GM15510 (cell line): Measurements from ENCODE around the gene ZBP1.

Experiments
- POLR2A ChIP-seq: IDR thresholded peaks from 3 replicates; pipeline ENCODE4 v1.6.1; 2011; ENCODE audit warnings: borderline replicate concordance; ENCODE audit not compliant: insufficient read length; ENCODE audit errors: extremely low read depth

ZBP1 gene

DNA sequence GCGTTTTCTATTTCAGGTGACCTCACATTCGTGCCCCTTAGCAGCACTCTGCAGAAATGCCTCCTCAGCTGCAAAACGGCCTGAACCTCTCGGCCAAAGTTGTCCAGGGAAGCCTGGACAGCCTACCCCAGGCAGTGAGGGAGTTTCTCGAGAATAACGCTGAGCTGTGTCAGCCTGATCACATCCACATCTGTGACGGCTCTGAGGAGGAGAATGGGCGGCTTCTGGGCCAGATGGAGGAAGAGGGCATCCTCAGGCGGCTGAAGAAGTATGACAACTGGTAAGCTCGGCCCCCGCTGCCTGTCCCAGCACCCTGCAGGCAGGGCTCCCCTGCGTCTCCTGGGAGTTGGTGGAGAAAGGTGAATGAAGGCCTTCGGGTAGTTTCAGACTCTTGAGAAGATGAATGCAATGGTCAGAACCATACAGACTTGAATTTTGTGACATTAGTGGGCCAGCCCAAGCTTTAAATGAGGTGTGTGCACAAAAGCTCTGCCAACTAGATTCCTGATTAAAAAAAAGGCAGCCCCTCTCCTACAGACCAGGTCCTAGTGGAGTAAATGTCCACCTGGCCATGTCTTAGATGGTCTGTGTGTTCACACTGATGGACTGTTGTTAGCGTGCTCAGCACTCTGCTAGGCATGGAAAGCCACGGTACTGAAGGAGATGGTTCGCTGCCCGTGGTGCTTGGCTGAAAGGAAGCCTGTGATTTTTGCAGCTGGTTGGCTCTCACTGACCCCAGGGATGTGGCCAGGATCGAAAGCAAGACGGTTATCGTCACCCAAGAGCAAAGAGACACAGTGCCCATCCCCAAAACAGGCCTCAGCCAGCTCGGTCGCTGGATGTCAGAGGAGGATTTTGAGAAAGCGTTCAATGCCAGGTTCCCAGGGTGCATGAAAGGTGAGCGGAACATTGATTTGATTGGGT lies 58.6 kb downstream of the ZBP1 start:
- no peak for TF ChIP-seq POLR2A

DNA sequence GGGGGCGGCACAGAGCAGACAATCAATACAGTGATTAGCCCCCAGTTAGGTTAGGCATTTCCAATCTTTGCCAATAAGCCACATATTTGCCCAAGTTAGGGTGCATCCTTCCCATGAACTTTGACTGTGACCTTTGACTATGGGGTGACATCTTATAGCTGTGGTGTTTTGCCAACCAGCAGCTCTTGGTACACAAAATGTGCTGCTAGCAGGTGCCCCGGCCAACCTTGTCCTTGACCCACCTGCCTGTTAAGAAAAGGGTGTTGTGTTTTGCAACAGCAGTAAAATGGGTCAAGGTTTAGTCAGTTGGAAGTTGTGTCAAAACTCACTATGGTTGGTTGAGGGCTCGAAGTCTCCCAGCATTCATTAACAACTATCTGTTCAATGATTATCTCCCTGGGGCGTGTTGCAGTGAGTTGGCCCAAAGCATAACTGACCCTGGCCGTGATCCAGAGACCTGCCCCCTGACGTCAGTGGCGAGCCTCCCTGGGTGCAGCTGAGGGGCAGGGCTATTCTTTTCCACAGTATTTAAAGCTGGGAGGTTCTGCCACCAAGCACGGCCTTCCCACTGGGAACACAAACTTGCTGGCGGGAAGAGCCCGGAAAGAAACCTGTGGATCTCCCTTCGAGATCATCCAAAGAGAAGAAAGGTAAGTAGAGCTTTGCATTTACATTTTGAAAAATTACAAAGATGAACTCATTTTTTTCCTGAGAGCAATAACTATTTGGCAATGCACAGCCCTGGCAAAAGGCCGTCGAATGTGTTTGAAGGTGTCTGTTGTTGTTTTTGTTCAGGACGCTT lies 59.5 kb downstream of the ZBP1 start, which contains the start of gene PCK1:
PCK1 (plus strand) TSS at position 557 of the 802 bp plus-strand sequence. CDS start 302 bp downstream, outside the sequence.
- no peak for TF ChIP-seq POLR2A

DNA sequence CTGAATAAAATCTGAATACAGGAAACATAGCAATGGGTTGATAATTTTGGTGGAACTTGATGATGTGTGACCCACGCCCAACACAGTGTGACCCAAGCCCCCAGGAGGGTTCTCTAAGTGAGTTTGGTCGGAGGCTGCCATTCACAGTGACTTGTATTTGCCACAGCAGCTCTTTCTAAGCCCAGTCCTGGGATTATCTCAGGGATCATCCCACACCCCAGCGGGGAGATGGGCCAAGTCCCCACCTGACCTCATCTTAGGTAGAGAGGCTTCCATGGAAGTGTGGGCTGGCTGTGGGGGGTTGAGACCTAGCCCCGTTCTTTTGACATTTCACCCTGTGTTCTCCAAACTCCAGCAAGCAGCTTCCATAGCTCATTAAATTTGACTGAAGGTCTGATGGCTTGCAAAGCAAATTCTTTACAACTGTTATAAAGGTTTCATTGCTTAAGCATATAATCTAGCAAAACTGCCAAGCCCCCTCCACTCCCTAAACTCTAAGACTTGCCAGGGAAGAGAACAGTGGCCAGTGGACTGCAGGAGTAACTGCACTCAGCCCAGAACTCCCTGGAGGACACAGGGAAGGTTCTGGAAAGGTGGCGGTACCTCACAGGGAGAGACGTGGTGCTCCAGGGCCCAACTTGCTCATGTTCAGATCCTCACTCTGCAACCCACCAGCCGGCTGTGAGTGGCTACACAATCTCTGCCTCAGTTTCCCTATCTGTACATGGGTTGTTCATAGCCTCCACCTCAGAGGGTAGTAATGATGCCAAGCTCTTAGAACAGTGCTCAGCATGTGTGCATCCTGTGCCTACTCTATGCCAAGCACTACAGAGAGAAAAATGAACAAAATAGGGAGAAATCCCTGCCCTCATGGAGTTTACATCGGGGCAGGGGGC lies 60.3 kb downstream of the ZBP1 start:
- TF ChIP-seq POLR2A, result no peak

DNA sequence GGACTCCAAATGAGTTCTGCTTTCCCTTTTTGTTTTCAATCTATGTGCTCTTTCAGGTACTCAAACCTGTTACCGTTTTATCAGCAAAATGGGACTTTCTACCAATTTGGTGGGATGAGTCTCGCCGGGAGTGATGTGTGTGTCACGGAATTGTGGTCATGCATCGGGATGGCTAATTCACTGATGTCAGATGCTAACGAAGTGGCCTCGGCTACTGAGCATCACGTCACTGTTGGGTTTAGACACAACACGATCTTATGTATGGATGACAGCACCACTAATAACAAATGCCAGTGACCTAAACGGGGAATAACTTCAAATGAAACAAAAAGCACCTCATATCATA lies 61.0 kb downstream of the ZBP1 start:
- TF ChIP-seq POLR2A, result no peak

DNA sequence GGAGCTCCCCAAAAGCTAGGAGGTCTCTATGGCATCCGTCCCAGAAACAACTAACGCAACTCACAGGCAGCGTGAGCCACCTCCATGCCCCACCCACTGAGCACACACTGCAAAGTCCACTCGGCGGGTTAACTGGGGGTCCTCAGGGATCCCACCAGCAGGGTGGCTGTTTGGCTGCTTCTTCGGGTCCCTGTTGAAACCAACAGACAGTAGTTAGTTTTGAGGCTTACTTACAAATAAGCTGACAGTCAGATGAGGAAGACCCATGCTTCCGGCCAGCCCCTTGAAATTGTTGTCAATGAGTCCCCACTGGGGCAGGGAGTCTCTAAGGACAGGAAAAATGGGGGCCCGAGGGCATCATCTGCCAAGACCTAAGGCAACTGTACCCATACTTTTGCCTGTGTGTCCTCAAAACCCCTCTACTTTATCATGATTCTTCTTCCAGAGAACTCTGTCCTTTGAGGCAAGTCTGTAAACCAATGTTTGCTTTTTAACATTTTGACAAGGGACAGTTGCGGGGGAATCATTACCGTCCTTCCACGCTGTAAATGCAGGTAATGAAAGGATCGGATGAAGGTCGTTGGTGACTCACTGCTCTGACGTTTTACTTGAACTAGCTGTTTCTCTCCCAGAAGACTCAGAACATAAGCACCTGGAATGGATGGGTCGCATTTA lies 61.5 kb downstream of the ZBP1 start:
- no peak for TF ChIP-seq POLR2A

DNA sequence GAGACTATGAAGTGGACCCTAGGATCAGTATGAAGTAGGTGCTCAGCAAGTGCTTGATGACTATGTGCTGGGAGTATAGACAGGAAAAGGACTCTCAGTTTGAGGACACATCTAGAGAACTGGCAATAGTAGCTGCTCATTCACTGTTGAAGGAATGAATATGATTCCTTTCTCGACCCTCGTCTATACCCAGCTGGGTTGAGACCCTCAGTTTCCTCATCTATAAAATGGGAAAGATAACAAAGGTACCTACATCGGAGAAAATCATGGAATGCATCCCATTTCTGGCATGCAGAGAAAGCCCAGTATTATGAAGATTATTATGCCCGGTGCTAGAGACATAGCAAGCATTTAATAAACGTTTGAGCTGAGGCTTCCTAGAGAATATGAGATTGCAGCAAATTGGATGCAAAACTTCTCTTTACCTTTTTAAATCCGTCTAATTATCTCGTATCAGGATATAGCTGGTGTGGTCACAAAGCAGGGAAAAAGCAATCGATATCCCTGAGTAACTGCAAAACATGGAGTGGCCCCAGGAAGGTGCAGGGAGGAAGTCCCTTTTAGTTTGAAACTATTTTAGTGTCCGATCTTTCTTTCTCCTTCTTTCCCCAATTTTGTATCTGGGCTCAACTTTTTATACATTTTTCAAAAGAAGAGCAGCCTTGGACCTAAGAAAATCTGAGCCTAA lies 62.2 kb downstream of the ZBP1 start:
- TF ChIP-seq POLR2A, result no peak

DNA sequence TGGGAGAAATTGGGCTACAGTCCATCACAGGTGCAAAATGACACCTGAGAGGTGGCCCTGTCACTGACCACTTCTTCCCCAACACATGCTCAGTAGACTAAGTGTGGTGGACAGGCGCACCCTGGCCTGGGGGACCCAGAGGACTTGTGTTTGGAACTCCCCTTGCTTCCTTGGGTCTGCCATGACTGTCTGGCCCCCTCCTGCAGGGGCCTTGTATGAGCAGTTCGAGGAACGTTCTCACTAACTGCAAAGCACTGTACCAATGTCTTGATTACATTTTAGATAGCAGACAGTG lies 63.3 kb downstream of the ZBP1 start:
- no peak for TF ChIP-seq POLR2A

DNA sequence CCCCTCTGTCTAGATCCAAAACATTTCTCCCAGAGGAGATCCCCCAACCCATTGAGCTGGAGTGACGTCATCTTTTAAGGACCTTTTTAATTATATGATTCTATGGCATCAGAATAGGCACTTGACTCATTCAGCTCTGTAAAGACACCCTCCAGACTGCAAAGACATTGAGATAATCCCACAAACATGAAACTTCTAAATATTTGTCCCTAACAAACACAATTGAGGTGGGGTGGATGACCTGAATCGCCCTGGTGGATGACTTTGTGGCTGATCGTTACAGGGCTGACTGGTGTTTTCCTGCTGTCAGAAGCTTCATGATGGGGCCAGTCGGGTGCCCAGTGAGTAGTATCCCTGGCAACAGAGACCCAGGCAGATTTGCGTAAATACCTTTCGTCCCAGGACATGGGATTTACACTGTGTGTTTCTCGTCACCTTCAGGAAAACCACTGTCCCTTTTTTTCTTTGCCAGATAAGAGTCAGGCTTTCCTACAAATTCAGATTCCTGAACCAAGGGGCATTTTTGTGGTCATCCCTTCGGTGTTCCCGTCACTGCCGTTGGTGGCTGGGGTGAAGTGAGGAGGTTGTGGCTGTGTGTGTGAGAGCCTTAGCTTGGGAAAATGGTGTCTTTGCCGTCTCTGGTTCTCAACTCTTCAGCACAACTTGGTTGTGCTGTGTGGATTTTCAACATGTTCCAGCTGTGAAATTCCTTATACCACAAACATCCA lies 64.6 kb downstream of the ZBP1 start:
- TF ChIP-seq POLR2A, result no peak
